ENCODE data around the gene SIGLEC7. TPM values are rescaled to one million over a fixed set of nuclear protein-coding genes. Genes with fewer than 3 reads are reported as not detected.
A peak's percentile ranks its signal among the peaks of the same experiment; 100 is the strongest.
"Not testable (repeated sequence)": the region's sequence is repeated elsewhere in the genome, so short reads cannot be mapped to it uniquely, and the experiment has no call there.

The SIGLEC7 gene
- polyA plus RNA-seq, 3 donors, result 0.59 to 5.1 (median 2.3) TPM

- no peak overlapping the region for H3K27ac ChIP-seq (ENCODE audit: low read depth, low read length)
Measured at GRCh38 chr19:51135004-51135403, 7.1 kb upstream of the SIGLEC7 start.

GRCh38 chr19:51135986-51136762 is 5.9 kb upstream of the SIGLEC7 start:
- no peak overlapping the region for H3K27ac ChIP-seq (ENCODE audit: low read depth, low read length)
- WGBS, 3 donors, result 73 to 82% (median 78%) methylated on average over 8 of the region's 8 CpGs

More at GRCh38 chr19:51135004-51135403, 7.1 kb upstream of the SIGLEC7 start:
- 77 to 83% (median 79%) methylated on average over 5 of the region's 5 CpGs for WGBS, 3 donors

- WGBS, 3 donors, result 43 to 65% (median 59%) methylated on average over 12 of the region's 12 CpGs
- peak overlapping the region; percentile 58 for H3K27ac ChIP-seq (ENCODE audit: low read depth, low read length)
Measured at GRCh38 chr19:51136851-51137551, 5.1 kb upstream of the SIGLEC7 start.

- 70 to 75% (median 75%) methylated on average over 9 of the region's 9 CpGs for WGBS, 3 donors
- H3K27ac ChIP-seq (ENCODE audit: low read depth, low read length), result peak overlapping the region; percentile 58
Measured at GRCh38 chr19:51137792-51138425, 4.2 kb upstream of the SIGLEC7 start.

- H3K27ac ChIP-seq (ENCODE audit: low read depth, low read length), result peak overlapping the region; percentile 58
- 30 to 62% (median 49%) methylated on average over 6 of the region's 6 CpGs for WGBS, 3 donors
Measured at GRCh38 chr19:51138549-51138979, 3.5 kb upstream of the SIGLEC7 start.

GRCh38 chr19:51139299-51140014 is 2.6 kb upstream of the SIGLEC7 start:
- WGBS, 3 donors, result 46 to 50% (median 47%) methylated on average over 4 of the region's 4 CpGs

GRCh38 chr19:51140441-51140840 is 1.7 kb upstream of the SIGLEC7 start:
- no peak overlapping the region for H3K27ac ChIP-seq (ENCODE audit: low read depth, low read length)
- WGBS, 3 donors, result 35 to 62% (median 59%) methylated on average over 6 of the region's 6 CpGs

More at GRCh38 chr19:51139299-51140014, 2.6 kb upstream of the SIGLEC7 start:
- H3K27ac ChIP-seq (ENCODE audit: low read depth, low read length), result no peak overlapping the region

GRCh38 chr19:51141181-51141580 is 920 bp upstream of the SIGLEC7 start:
- 68 to 85% (median 85%) methylated on average over 6 of the region's 6 CpGs for WGBS, 3 donors
- H3K27ac ChIP-seq (ENCODE audit: low read depth, low read length), result no peak overlapping the region

- 73 to 80% (median 77%) methylated on average over 7 to 14 of the region's 15 CpGs for WGBS, 3 donors
- H3K27ac ChIP-seq (ENCODE audit: low read depth, low read length), result not testable (repeated sequence)
Measured at GRCh38 chr19:51142809-51143475, 841 bp downstream of the SIGLEC7 start.

GRCh38 chr19:51143486-51143885 is 1.4 kb downstream of the SIGLEC7 start:
- WGBS, 3 donors, result 81 to 90% (median 87%) methylated on average over 5 of the region's 5 CpGs
- no peak overlapping the region for H3K27ac ChIP-seq (ENCODE audit: low read depth, low read length)

- H3K27ac ChIP-seq (ENCODE audit: low read depth, low read length), result no peak overlapping the region
- 69 to 89% (median 87%) methylated on average over 11 of the region's 11 CpGs for WGBS, 3 donors
Measured at GRCh38 chr19:51144482-51145045, 2.5 kb downstream of the SIGLEC7 start.

- H3K27ac ChIP-seq (ENCODE audit: low read depth, low read length), result no peak overlapping the region
- 49 to 78% (median 75%) methylated on average over 4 of the region's 4 CpGs for WGBS, 3 donors
Measured at GRCh38 chr19:51145916-51146493, 3.9 kb downstream of the SIGLEC7 start.

- WGBS, 3 donors, result 79 to 91% (median 90%) methylated on average over 7 of the region's 7 CpGs
- no peak overlapping the region for H3K27ac ChIP-seq (ENCODE audit: low read depth, low read length)
Measured at GRCh38 chr19:51146751-51147150, 4.7 kb downstream of the SIGLEC7 start.

- 31 to 40% (median 36%) methylated on average over 1 of the region's 1 CpG for WGBS, 3 donors
- H3K27ac ChIP-seq (ENCODE audit: low read depth, low read length), result no peak overlapping the region
Measured at GRCh38 chr19:51147663-51148062, 5.6 kb downstream of the SIGLEC7 start.

GRCh38 chr19:51148580-51148979 is 6.5 kb downstream of the SIGLEC7 start:
- no peak overlapping the region for H3K27ac ChIP-seq (ENCODE audit: low read depth, low read length)
- 34 to 74% (median 45%) methylated on average over 3 of the region's 3 CpGs for WGBS, 3 donors

- WGBS, 3 donors, result 61 to 69% (median 62%) methylated on average over 3 of the region's 3 CpGs
- no peak overlapping the region for H3K27ac ChIP-seq (ENCODE audit: low read depth, low read length)
Measured at GRCh38 chr19:51150627-51151026, 8.5 kb downstream of the SIGLEC7 start.

- no peak overlapping the region for H3K27ac ChIP-seq (ENCODE audit: low read depth, low read length)
- 34 to 81% (median 62%) methylated on average over 2 of the region's 2 CpGs for WGBS, 3 donors
Measured at GRCh38 chr19:51156710-51157109, 14.6 kb downstream of the SIGLEC7 start.

Data from adipose tissue (tissue), 3 donors.